GM18520 (cell line): ENCODE results near the gene TBC1D5.
"Not testable (repeated sequence)": the region's sequence is repeated elsewhere in the genome, so short reads cannot be mapped to it uniquely, and the experiment has no call there.

Experiments
- ATAC-seq: cut with Tn5 transposase; IDR thresholded peaks from one replicate; pipeline ENCODE4 v1.9.1; 2021; ENCODE audit not compliant: unreplicated experiment

Gene TBC1D5

GRCh38 chr3:17742102-17742879 lies at the start of gene TBC1D5:
Gene TBC1D5 (minus strand): TSS chr3:17742631. CDS start chr3:17508570, 234,061 bp downstream.
- peak; percentile 80 for ATAC-seq

GRCh38 chr3:17783426-17783825 lies 41.0 kb upstream of the TBC1D5 start:
- no peak for ATAC-seq

- ATAC-seq = no peak
Observed at GRCh38 chr3:17782751-17783150, 40.3 kb upstream of the TBC1D5 start.

- ATAC-seq = not testable (repeated sequence)
Observed at GRCh38 chr3:17780369-17780768, 37.9 kb upstream of the TBC1D5 start.

GRCh38 chr3:17779304-17780250 lies 37.1 kb upstream of the TBC1D5 start:
- ATAC-seq = not testable (repeated sequence)

- not testable (repeated sequence) for ATAC-seq
Observed at GRCh38 chr3:17777326-17777725, 34.9 kb upstream of the TBC1D5 start.

GRCh38 chr3:17775073-17775472 lies 32.6 kb upstream of the TBC1D5 start:
- ATAC-seq = no peak

- not testable (repeated sequence) for ATAC-seq
Observed at GRCh38 chr3:17774180-17774910, 31.9 kb upstream of the TBC1D5 start.

GRCh38 chr3:17772556-17772955 lies 30.1 kb upstream of the TBC1D5 start:
- ATAC-seq = no peak

- ATAC-seq = no peak
Observed at GRCh38 chr3:17771177-17772017, 29.0 kb upstream of the TBC1D5 start.

- ATAC-seq = no peak
Observed at GRCh38 chr3:17770682-17771081, 28.3 kb upstream of the TBC1D5 start.

- ATAC-seq = peak; percentile 77
Observed at GRCh38 chr3:17765819-17766472, 23.5 kb upstream of the TBC1D5 start.

- ATAC-seq = no peak
Observed at GRCh38 chr3:17761563-17761962, 19.1 kb upstream of the TBC1D5 start.

- ATAC-seq = no peak
Observed at GRCh38 chr3:17759901-17760300, 17.5 kb upstream of the TBC1D5 start.

- ATAC-seq = no peak
Observed at GRCh38 chr3:17755836-17756235, 13.4 kb upstream of the TBC1D5 start.

GRCh38 chr3:17753632-17753992 lies 11.2 kb upstream of the TBC1D5 start:
- no peak for ATAC-seq

- no peak for ATAC-seq
Observed at GRCh38 chr3:17752876-17753631, 10.6 kb upstream of the TBC1D5 start.

GRCh38 chr3:17752436-17752835 lies 10.0 kb upstream of the TBC1D5 start:
- no peak for ATAC-seq

- ATAC-seq = peak; percentile 12
Observed at GRCh38 chr3:17749705-17750293, 7.4 kb upstream of the TBC1D5 start.
